ENCODE measurements around the gene MAGEA2.
"Not testable (repeated sequence)": the region's sequence is repeated elsewhere in the genome, so short reads cannot be mapped to it uniquely, and the experiment has no call there.

MAGEA2 gene

GRCh38 chrX:152753686-152754650 is at the start of gene MAGEA2:
TSS of gene MAGEA2 (minus strand) at chrX:152753842. CDS start at chrX:152751363, 2,479 bp downstream.
- not testable (repeated sequence) for DNase-seq

DNA sequence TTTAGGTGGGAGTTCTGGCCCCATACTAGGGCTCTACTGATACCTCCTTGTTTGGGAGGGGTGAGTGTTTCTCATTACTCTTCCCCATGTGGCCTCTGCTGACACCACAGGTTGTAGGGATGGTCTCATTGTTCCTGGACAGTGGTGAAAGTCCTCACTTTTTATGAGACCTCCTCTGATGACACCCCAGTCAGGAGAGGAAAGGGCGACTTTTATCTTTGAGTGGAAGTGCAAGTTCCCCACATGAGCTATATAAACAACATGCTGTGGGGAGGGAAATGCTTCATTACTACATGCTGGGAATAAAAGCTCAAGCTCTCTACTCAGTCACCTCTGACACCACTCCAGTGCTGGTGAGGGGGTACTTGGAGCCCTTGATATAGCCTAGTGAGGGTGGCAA is 45.3 kb upstream of the MAGEA2 start:
- DNase-seq: no peak

- not testable (repeated sequence) for DNase-seq
Measured at GRCh38 chrX:152787062-152787461, 33.4 kb upstream of the MAGEA2 start.

DNA sequence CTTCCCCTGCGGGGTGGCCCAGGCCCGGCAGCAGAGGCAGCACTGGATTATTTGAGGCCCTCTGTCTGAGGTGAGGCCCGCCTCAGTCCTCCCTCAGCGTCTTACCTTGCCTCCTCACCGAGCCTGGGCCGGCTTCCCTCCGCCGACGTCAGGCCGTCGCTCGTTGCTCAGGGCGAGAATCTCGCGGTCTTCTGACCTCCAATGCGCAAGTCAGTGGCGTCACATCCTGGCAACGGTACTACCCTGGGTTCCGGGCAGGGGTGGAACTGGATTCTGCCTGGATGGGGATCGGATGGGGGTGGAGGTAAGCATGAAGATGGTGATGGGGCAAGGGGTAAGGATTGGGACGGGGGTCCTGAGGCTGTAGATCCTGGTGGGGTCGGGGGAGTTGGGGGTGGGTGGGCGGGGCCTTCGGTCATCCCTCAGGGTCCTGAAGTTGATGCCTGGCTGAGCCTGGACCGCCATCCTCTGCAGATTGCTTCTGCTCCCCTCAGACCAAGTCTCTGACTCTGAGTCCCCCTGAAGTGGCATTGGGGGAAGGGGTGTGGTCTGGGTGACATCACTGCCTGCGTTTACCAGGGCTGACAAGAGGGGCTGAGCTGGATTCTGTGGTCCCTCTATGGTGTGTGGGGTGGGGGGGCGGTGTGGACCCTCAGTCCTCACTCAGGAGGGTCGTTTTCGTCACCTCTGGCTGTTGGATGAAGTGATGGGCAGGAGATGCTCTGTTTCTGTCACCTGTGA is 16.1 kb upstream of the MAGEA2 start, which contains the start of gene MAGEA6:
TSS of gene MAGEA6 (minus strand) at position 141 of the 741 bp plus-strand sequence. CDS start 2,039 bp downstream, outside the sequence.
- not testable (repeated sequence) for DNase-seq

DNA sequence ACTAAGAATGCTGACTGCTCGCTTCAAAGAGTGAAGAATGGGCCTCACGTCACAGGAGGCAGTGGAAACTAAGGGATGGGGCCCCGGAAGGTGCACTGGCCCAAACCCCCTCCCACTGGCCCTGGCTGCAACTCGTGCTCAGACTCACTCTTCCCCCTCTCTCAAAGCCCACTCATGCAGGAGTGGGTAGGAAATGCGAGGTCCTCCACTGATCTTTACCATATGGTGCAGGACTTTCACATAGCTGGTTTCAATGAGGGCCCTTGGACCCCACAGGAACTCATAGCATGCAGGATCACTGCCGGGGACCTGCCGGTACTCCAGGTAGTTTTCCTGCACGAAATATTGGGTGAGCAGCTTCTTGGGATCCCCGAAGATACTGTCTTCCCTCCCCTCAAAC is 12.9 kb upstream of the MAGEA2 start:
- DNase-seq: not testable (repeated sequence)

GRCh38 chrX:152761582-152761981 is 7.9 kb upstream of the MAGEA2 start:
- not testable (repeated sequence) for DNase-seq

DNA sequence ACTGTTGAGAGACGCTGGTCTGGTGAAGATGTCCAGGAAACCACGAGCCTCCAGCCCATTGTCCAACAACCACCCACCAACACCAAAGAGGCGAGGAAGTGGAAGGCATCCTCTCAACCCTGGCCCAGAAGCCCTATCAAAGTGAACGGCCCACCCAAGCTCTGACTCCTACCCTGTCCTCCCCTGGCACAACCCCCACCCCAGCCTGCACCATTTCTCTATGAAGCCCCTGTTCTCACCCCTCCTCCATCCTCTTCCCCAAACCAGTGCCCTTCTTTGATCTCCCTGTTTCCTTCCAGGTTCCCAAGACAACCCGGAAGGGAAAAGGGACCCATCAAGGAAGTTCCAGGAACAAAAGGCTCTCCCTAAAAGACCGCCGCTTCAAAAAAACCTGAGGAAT is 5.9 kb upstream of the MAGEA2 start:
- DNase-seq: not testable (repeated sequence)

- DNase-seq: not testable (repeated sequence)
Measured at GRCh38 chrX:152758918-152759317, 5.3 kb upstream of the MAGEA2 start, which contains the start of gene CSAG3. TSS of gene CSAG3 (plus strand) at chrX:152759218.

DNA sequence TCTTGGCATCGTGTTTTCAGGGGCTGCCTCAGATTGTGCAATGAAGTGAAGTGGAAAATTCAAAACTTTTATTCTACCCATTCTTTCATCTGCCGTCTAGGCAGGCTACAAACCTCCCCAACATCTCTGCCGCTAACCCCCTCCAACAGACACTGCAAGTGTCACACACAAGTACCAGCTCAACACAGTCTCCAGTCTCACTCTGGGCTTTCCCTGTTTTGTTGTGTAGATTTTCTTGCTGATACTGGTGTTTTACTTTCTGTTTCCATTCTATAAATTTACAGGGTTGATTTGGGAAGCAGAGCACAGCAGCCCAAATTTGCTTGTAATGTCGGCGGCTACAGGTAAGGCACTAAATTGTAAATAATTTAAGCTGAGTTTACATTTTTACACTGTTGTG is 1.2 kb upstream of the MAGEA2 start:
- not testable (repeated sequence) for DNase-seq

DNA sequence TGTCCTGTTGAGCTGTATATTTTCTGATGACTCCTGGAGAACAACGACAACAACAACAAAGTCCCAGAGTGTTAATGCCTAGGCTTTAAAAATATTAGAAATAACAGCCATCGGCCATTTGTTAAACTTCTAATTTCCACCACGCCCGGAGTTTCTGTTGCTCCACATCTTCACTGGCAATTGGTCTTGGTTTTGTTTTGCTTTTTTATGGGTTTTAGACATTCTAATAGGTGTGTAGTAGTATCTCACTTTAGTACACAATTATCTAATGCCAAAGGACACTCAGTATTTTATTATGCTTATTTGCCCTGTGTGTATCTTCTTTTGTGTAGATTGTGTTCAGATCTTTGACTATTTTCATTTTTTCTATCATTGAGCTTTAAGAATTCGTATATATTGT is 15.1 kb downstream of the MAGEA2 start:
- DNase-seq: no peak

DNA sequence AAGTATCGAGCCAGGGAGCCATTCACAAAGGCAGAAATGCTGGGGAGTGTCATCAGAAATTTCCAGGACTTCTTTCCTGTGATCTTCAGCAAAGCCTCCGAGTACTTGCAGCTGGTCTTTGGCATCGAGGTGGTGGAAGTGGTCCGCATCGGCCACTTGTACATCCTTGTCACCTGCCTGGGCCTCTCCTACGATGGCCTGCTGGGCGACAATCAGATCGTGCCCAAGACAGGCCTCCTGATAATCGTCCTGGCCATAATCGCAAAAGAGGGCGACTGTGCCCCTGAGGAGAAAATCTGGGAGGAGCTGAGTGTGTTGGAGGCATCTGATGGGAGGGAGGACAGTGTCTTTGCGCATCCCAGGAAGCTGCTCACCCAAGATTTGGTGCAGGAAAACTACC is 17.1 kb downstream of the MAGEA2 start:
- DNase-seq: not testable (repeated sequence)

DNA sequence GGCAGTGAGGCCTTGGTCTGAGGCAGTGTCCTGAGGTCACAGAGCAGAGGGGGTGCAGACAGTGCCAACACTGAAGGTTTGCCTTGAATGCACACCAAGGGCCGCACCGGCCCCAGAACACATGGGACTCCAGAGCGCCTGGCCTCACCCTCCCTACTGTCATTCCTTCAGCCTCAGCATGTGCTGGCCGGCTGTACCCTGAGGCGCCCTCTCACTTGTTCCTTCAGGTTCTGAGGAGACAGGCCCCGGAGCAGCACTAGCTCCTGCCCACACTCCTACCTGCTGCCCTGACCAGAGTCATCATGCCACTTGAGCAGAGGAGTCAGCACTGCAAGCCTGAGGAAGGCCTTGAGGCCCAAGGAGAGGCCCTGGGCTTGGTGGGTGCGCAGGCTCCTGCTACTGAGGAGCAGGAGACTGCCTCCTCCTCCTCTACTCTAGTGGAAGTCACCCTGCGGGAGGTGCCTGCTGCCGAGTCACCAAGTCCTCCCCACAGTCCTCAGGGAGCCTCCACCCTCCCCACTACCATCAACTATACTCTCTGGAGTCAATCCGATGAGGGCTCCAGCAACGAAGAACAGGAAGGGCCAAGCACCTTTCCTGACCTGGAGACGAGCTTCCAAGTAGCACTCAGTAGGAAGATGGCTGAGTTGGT is 17.7 kb downstream of the MAGEA2 start:
- no peak for DNase-seq

DNA sequence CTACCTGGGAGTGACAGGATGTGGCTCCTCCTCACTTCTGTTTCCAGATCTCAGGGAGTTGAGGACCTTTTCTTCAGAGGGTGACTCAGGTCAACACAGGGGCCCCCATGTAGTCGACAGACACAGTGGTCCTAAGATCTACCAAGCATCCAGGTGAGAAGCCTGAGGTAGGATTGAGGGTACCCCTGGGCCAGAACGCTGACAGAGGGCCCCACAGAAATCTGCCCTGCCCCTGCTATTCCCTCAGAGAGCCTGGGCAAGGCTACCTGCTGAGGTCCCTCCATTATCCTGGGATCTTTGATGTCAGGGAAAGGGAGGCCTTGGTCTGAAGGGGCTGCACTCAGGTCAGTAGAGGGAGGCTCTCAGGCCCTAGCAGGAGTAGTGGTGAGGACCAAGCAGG is 18.5 kb downstream of the MAGEA2 start:
- DNase-seq: no peak

DNA sequence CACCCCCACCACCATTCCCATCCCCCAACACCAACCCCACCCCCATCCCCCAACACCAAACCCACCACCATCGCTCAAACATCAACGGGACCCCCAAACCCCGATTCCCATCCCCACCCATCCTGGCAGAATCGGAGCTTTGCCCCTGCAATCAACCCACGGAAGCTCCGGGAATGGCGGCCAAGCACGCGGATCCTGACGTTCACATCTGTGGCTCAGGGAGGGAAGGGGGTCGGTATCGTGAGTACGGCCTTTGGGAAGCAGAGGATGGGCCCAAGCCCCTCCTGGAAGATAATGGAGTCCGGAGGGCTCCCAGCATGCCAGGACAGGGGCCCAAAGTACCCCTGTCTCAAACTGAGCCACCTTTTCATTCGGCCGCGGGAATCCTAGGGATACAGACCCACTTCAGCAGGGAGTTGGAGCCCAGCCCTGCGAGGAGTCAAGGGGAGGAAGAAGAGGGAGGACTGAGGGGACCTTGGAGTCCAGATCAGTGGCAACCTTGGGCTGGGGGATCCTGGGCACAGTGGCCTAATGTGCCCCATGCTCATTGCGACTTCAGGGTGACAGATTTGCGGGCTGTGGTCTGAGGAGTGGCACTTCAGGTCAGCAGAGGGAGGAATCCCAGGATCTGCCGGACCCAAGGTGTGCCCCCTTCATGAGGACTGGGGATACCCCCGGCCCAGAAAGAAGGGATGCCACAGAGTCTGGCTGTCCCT is 19.3 kb downstream of the MAGEA2 start:
- not testable (repeated sequence) for DNase-seq

DNA sequence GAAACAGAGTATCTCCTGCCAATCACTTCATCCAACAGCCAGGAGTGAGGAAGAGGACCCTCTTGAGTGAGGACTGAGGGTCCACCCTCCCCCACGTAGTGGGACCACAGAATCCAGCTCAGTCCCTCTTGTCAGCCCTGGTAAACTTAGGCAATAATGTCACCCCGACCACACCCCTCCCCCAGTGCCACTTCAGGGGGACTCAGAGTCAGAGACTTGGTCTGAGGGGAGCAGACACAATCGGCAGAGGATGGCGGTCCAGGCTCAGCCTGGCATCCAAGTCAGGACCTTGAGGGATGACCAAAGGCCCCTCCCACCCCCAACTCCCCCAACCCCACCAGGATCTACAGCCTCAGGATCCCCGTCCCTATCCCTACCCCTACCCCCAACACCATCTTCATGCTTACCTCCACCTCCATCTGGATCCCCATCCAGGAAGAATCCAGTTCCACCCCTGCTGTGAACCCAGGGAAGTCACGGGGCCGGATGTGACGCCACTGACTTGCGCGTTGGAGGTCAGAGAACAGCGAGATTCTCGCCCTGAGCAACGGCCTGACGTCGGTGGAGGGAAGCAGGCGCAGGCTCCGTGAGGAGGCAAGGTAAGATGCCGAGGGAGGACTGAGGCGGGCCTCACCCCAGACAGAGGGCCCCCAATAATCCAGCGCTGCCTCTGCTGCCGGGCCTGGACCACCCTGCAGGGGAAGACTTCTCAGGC is 20.2 kb downstream of the MAGEA2 start, which contains the start of the genes CSAG1 and MAGEA12:
TSS of gene CSAG1 (minus strand) at position 461 of the 715 bp plus-strand sequence. CDS start 1,261 bp downstream, outside the sequence.
TSS of gene MAGEA12 (plus strand) at position 497 of the 715 bp plus-strand sequence. CDS start 2,405 bp downstream, outside the sequence.
- no peak for DNase-seq

GRCh38 chrX:152725409-152725808 is 28.2 kb downstream of the MAGEA2 start:
- no peak for DNase-seq

DNA sequence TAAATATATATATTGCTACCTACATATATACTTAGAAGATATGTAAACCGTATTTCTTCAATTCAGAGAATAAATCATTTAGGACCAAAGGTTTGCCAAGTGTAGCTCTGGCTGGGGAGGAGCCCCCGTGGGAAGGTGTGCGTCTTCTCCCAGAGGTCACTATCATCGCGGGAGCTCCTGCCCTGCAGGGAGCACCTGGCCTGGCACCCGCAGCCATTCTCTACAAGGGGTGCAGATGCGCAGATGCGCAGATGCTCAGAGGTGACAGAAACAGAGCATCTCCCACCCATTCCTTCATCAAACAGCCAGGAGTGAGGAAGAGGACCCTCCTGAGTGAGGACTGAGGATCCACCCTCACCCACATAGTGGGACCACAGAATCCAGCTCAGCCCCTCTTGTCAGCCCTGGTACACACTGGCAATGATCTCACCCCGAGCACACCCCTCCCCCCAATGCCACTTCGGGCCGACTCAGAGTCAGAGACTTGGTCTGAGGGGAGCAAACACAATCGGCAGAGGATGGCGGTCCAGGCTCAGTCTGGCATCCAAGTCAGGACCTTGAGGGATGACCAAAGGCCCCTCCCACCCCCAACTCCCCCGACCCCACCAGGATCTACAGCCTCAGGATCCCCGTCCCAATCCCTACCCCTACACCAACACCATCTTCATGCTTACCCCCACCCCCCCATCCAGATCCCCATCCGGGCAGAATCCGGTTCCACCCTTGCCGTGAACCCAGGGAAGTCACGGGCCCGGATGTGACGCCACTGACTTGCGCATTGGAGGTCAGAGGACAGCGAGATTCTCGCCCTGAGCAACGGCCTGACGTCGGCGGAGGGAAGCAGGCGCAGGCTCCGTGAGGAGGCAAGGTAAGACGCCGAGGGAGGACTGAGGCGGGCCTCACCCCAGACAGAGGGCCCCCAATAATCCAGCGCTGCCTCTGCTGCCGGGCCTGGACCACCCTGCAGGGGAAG is 39.5 kb downstream of the MAGEA2 start, which contains the start of gene MAGEA2B:
TSS of gene MAGEA2B (plus strand) at position 814 of the 973 bp plus-strand sequence. CDS start 2,479 bp downstream, outside the sequence.
- DNase-seq: not testable (repeated sequence)

DNA sequence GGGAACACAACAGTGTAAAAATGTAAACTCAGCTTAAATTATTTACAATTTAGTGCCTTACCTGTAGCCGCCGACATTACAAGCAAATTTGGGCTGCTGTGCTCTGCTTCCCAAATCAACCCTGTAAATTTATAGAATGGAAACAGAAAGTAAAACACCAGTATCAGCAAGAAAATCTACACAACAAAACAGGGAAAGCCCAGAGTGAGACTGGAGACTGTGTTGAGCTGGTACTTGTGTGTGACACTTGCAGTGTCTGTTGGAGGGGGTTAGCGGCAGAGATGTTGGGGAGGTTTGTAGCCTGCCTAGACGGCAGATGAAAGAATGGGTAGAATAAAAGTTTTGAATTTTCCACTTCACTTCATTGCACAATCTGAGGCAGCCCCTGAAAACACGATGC is 40.4 kb downstream of the MAGEA2 start:
- not testable (repeated sequence) for DNase-seq

GRCh38 chrX:152709173-152709572 is 44.5 kb downstream of the MAGEA2 start, which contains the start of gene CSAG2:
TSS of gene CSAG2 (minus strand) at chrX:152709273. CDS start at chrX:152709112, 161 bp downstream.
- DNase-seq: not testable (repeated sequence)

DNA sequence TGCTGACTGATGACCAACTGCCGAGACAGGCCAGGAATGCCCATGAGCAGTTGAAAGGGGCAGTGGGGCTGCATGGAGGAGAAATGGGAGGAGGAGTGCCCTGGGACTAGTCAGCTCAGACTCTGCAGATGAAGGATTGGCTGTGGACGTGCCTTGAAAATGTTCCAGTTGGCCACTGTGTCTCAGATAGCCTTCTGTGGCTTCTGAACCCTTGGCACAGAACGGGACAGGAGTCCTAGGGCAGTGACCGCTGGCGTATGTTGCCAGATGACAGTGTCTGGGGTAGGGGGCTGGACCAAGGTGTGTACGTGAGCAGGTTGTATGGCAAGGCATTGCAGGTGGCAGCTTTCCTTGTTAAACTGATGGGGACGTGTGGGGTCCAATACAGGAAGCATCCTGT is 47.1 kb downstream of the MAGEA2 start:
- not testable (repeated sequence) for DNase-seq

Data from MV-4-11 (cell line).